ENCODE results near the gene PALD1. TPM values are rescaled to one million over a fixed set of nuclear protein-coding genes. Genes with fewer than 3 reads are reported as not detected.
A peak's percentile ranks its signal among the peaks of the same experiment; 100 is the strongest.

The PALD1 gene
- total and polyA plus RNA-seq, 7 donors, result 1.8 to 33.8 (median 13.9) TPM

GRCh38 chr10:70432561-70433263 lies 45.9 kb upstream of the PALD1 start:
- H3K36me3 ChIP-seq, result peaks cover 0 to 24% (median 13%) of the 10 kb centered on the region in 4 donors
- intact Hi-C loops (cut with DNase I), result no loop called here
- no peak overlapping the region for H3K4me3 ChIP-seq
- H3K27me3 ChIP-seq, result no peaks in the 10 kb centered on the region
- TF ChIP-seq POLR2A (IDR thresholded peaks at IDR 0.05) (no peak), POLR2AphosphoS5 (IDR thresholded peaks at IDR 0.05) (no peak), EP300 (IDR thresholded peaks at IDR 0.05) (no peak), CTCF (IDR thresholded peaks at IDR 0.05) (no peak)
- no peaks in the 10 kb centered on the region for H3K9me3 ChIP-seq
- H3K27ac ChIP-seq, result peak overlapping the region in 3 of 4 donors; percentile 24 to 81 (median 79)
- peak; percentile 61 for DNase-seq
- 50 to 57% methylated on average over 6 of the region's 6 CpGs for WGBS, 2 donors
- H3K4me1 ChIP-seq, result peaks cover 0 to 44% (median 40%) of the 10 kb centered on the region in 4 donors

GRCh38 chr10:70433581-70434280 lies 44.8 kb upstream of the PALD1 start:
- Histone ChIP-seq H3K4me3 (no peak overlapping the region), H3K36me3 (peaks cover 0 to 14% (median 5%) of the 10 kb centered on the region in 4 donors), H3K27me3 (no peaks in the 10 kb centered on the region), H3K9me3 (no peaks in the 10 kb centered on the region), H3K27ac (no peak overlapping the region), H3K4me1 (peaks cover 0 to 37% (median 35%) of the 10 kb centered on the region in 4 donors)
- 91 to 92% methylated on average over 9 of the region's 9 CpGs for WGBS, 2 donors
- intact Hi-C loops (cut with DNase I), result no loop called here
- no peak for TF ChIP-seq EP300 (IDR thresholded peaks at IDR 0.05)
- no peak for TF ChIP-seq POLR2AphosphoS5 (IDR thresholded peaks at IDR 0.05)
- TF ChIP-seq CTCF (IDR thresholded peaks at IDR 0.05), result no peak
- TF ChIP-seq POLR2A (IDR thresholded peaks at IDR 0.05), result no peak
- peak; percentile 53 for DNase-seq

GRCh38 chr10:70435241-70436085 lies 43.1 kb upstream of the PALD1 start:
- H3K36me3 ChIP-seq, result no peaks in the 10 kb centered on the region
- no peaks in the 10 kb centered on the region for H3K9me3 ChIP-seq
- H3K27me3 ChIP-seq, result peaks cover 4 to 5% (median 5%) of the 10 kb centered on the region in 3 donors
- WGBS, 2 donors, result 94 to 95% methylated on average over 19 of the region's 19 CpGs
- intact Hi-C loops (cut with DNase I), result no loop called here
- H3K4me1 ChIP-seq, result peaks cover 0 to 31% (median 25%) of the 10 kb centered on the region in 4 donors
- TF ChIP-seq EP300 (IDR thresholded peaks at IDR 0.05), result no peak
- no peak for TF ChIP-seq POLR2A (IDR thresholded peaks at IDR 0.05)
- TF ChIP-seq POLR2AphosphoS5 (IDR thresholded peaks at IDR 0.05), result no peak
- TF ChIP-seq CTCF (IDR thresholded peaks at IDR 0.05), result no peak
- no peak overlapping the region for H3K4me3 ChIP-seq
- H3K27ac ChIP-seq, result no peak overlapping the region
- peak; percentile 53 for DNase-seq

- Histone ChIP-seq H3K36me3 (no peaks in the 10 kb centered on the region), H3K27ac (no peak overlapping the region), H3K4me1 (peaks cover 0 to 20% (median 15%) of the 10 kb centered on the region in 4 donors), H3K27me3 (peaks cover 17 to 26% (median 18%) of the 10 kb centered on the region in 3 donors), H3K9me3 (no peaks in the 10 kb centered on the region), H3K4me3 (no peak overlapping the region)
- TF ChIP-seq POLR2AphosphoS5 (IDR thresholded peaks at IDR 0.05) (no peak), EP300 (IDR thresholded peaks at IDR 0.05) (no peak)
- DNase-seq, result peak; percentile 12
- intact Hi-C loops (cut with DNase I), result no loop called here
- 29 to 62% methylated on average over 5 of the region's 5 CpGs for WGBS, 2 donors
Observed at GRCh38 chr10:70437721-70438120, 40.8 kb upstream of the PALD1 start.

All from sigmoid colon (tissue), 7 donors.